HG03196 (cell line): ENCODE results near the gene ATRNL1.
"Not testable (repeated sequence)": the region's sequence is repeated elsewhere in the genome, so short reads cannot be mapped to it uniquely, and the experiment has no call there.

Experiments used
- ATAC-seq: cut with Tn5 transposase; IDR thresholded peaks from one replicate; pipeline ENCODE4 v1.9.1; 2021; ENCODE audit not compliant: unreplicated experiment

ATRNL1 gene

DNA sequence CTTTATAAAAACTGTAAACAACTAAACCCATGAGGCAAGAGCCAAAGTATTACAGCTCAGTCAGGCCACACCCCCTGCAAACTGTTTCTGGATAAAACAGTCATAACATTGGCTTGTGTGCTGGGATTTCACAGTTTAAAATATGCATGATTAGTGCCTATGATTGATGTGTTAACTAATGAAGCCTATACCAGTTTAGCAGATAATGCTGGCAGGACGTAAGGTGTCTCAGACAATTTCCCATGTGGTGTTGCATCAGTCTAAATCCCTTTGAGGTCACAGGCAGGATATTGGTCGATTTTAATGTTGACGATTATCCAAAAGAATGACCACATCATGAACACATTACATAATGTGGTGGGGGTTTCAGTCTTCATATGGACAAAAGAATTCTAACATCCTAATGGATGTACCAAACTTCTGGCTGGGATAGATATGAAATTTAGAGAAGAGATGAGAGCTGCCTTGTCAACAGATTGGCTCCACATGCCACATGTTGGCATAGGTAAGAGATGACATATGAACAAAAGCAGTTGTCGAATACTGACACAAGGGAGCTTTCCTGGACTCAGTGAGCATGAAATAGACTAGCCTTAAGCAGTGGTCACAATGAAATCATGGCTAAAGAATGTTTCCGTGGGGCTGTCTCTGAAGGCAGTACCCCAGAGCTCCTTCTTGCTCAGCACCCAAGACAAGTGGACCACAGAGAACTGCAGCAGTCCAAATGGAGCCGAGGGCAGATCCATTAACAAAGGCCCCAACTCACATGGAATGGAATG lies 734.3 kb downstream of the ATRNL1 start:
- ATAC-seq: no peak

- ATAC-seq: not testable (repeated sequence)
Measured at GRCh38 chr10:115828182-115828581, 735.0 kb downstream of the ATRNL1 start.

DNA sequence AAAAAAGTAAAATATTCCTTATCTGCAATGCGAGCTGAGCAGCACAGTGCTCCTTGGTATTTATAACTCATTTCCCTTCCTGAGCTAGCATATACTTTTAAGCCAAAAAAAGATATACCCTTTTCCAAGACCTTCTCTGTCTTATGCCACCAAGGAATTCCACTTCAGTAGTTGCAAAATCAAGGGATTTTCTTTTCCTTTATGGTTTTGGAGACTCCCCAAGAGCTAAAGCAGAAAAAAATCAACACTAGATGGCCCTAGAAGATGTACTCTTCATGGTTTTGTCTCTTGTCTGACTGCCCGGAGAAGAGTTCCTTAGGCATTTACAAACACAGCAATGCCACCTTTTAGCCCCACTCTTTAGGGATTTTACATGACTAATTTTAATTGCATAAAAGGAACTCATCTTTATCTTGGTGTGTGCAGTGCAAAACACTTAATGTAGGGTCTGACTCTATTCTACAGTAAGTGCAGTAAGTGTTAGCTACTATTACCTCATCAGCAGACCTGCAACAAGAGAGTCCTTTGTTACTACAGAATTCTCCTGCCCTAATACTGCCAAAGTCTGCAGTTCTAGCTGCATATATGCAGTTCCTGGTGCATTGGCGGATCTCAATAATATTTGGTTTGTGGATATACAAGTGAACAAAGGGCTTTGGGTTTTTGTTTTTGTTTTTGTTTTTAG lies 736.5 kb downstream of the ATRNL1 start:
- no peak for ATAC-seq

DNA sequence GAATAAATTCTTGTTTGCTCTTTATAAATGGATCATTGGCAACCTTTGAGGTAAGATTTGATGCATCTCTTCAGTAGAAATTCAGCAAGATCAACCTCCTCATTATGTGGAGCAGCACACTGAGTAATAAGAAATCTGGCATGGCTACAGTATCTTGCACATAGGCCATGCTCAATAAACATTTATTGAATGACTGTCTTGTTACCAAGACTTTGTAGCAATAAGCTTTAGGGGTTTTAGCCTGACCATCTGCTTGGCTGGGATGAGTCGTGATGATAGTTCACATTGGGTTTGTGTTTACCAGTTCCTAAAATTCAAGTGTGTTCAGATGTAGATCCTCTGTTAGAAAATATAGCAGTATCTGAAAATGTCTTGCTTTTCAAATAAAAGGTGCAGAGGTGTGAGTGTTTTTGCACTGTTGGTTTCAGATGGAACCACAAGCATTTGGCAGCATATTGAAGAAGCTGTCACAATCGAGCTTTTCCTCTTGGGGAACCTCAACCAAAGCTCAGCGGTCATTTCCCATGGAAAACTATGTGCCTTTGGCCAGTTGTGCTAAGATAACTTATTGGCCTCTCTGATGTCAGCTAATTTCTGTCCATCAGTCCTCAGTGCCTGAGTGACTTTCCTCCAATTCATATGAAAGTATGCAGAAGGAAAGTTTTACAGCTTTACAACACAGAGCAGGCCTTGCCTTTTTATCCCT lies 737.3 kb downstream of the ATRNL1 start:
- ATAC-seq: no peak

- ATAC-seq: no peak
Measured at GRCh38 chr10:115831016-115831415, 737.9 kb downstream of the ATRNL1 start.

DNA sequence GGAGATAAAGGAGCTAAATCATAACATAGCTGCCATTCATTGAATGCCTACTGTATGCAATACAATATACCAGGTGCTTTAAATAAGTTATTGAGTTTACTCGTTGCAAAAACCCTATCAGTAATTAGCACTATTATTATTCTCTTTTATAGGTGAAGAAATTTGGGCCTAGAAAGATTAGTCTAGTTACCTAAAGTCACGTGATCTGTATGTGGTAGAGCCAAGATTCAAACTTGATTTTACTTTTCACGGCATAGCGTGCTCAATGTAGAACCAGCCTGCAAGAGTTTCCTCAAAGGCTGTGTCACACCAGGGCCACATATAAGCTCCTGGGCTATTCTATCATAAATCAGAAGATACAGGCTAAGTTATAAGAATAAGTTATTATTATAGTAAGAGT lies 740.0 kb downstream of the ATRNL1 start:
- no peak for ATAC-seq

DNA sequence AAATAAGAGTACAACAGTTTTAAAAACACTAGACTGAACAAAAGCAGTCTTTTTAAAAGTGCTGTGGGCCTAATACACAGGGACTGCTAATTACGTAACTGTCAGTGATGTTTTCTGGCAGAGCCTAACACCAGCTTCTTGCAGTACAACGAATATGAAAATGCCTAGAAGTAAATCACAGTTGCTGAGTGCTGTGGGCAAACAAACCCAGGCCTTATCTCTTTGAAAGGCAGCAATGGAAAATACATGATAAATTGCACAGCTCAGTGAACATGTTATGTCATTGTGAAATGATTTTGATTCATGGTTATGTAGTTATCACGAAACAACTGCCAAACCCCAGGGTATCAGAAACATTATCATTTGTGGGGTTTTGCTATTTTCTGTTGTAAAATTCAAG lies 751.4 kb downstream of the ATRNL1 start:
- ATAC-seq: no peak

DNA sequence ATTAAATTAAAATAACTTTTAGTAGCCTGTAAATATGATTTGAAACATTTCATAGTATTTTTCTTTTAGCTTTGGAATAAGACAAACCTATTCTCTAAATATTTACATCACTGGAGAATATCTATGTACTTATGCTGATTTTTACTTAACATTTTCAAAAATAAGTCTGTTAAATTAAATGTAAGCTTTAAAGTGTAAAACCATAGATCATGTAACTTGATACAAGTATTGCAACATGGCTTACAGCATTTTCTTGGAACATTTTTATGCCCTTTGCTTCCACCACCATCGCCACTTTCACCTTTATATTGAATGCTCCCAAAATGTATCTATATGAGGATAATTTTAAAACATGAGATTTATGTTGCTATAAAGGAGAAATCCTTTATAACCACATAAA lies 752.8 kb downstream of the ATRNL1 start:
- ATAC-seq: no peak

DNA sequence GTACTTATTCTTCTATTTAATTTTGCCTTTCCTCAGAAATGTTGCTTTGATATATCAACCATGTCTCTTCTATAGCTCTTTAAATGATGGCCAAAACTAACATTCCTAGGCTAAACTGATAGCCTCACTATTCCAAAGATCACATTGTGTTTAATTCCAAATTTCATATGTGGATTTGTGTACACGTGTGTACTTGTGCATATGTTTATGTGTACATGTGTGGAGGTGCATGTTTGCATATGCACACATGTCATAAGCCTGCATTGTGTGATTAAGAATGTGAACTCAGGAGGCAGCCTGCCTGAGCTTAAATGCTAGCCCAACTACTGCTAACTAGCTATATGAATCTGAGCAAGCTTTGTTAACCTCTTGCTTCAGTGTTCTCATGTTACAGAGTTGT lies 753.4 kb downstream of the ATRNL1 start:
- no peak for ATAC-seq

- ATAC-seq: no peak
Measured at GRCh38 chr10:115849197-115849596, 756.0 kb downstream of the ATRNL1 start.

GRCh38 chr10:115850666-115851065 lies 757.5 kb downstream of the ATRNL1 start:
- ATAC-seq: no peak

DNA sequence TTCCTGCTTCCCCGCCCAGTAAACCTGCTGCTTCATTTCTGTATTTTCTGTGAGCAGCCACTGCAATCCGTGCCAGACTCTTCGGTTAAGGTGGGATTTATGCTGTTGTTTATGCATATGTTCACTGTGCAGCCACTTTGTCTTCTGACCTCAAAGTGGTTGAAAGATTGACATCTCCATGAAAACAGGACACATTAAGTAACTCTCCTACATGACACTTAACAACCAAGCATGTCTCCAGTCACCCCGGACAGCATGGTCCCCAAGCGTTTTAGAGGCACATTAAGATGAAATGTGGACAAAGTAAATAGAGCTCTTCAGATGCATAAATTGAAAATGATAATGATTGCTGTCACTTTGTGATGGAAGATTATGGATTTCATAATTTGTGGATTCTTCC lies 758.5 kb downstream of the ATRNL1 start:
- no peak for ATAC-seq

DNA sequence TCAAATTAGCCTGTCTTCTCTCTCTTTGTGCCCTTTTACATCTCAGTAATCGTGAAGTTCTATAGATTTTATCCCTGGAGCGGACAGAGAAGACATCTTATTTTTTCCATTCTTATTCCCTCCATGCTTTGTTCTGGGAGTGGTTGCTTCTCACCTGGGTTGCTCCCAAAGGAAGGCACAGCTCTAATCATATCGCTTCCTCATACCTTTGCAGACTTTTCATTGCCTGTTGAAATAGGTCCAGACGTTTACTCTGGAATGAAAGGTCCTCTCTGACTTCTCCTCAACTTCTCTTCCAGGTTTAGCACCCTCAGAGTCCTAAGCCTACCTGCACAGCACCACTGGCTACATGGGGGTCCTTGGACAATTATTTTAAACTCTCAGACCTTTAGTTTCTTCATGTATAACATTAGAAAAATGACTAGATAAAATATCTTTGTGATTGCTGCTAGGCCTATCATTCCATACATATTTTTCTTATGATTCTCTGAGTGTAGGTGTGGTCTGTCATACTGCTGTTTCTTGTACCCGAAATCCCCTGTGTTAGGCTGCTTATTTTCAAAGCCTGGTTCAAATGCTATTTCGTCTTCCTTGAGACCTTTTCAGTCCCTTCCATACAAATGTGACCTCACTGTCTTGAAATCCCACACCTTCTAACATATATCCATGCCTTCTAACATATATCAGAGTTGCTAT lies 761.7 kb downstream of the ATRNL1 start:
- ATAC-seq: no peak

DNA sequence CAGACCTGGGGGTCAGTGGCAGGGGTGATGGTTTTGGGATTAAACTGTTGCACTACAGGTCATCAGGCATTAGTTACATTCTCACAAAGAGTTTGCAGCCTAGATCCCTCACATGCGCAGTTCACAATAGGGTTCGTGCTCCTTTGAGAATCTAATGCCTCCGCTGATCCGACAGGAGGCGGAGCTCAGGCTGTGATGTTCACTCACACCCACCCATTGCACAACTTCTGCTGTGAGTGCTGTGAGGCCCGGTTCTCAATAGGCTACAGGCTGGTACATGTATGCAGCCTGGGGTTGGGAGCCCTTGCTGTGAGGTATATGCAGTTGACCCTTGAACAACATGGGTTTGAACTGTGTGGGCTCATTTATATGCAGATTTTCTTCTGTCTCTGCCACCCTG lies 763.4 kb downstream of the ATRNL1 start:
- ATAC-seq: no peak

- ATAC-seq: no peak
Measured at GRCh38 chr10:115857856-115858255, 764.7 kb downstream of the ATRNL1 start.

GRCh38 chr10:115860182-115861107 lies 767.3 kb downstream of the ATRNL1 start:
- no peak for ATAC-seq

GRCh38 chr10:115861455-115861854 lies 768.3 kb downstream of the ATRNL1 start:
- no peak for ATAC-seq

GRCh38 chr10:115861864-115862263 lies 768.7 kb downstream of the ATRNL1 start:
- no peak for ATAC-seq

DNA sequence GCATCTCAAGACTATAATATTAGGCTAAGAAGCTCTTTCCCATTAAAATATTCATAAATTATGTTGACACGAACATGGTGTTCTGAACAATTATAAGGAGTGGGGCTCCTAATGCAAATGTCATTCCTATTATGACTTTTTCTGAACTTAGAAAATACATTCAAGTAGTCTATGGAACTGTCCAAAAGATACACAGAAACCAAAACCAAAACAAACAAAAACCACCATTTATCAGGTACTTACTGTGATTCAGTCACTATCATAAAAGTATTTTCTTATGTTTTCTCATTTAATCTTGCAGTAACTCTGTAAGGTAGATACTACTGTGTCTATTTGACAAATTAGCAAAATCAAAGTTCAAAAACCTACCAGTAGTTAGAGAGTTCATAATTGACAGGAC lies 773.0 kb downstream of the ATRNL1 start:
- no peak for ATAC-seq

DNA sequence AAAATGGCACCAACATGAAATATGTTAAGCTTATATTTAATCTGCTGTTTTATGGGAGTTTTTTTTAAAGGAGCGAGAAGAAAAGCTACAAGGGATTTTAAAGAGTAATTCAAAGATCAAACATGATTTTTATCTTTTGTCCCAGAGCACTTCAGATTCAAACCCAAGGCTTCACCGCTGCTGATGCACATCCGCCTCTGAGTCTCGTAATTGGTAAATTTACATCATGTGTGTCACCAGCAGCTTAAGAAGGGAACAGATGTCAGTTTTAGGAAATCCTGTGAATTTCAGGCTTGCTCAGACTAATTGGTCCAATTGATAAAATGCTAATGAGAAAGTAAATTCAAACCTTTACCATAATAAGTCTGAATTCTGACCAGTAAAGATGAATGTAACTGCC lies 773.5 kb downstream of the ATRNL1 start:
- no peak for ATAC-seq
